ENCODE results near the gene KSR1.
"Not testable (repeated sequence)": the region's sequence is repeated elsewhere in the genome, so short reads cannot be mapped to it uniquely, and the experiment has no call there.

The KSR1 gene

DNA sequence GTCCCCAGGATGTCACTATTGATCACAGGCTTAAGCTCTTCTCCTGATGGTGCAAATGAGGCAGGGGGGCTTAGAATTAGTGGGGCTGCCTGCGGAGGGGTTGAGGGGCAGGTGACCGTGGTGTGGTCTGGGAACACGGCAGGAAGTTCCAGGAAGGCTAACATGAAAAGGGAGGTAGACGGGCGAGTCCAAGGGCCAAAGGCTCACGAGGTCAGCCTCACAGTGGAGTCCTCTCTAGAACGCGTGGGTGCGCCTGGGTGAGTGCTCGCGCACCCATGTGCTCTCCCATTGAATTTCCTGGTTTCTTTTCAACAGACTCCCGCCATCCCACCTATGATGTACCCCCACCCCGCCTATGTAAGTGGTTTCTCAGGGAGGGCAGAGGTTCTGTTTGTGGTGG, 190.0 kb downstream of the KSR1 start:
- no peak for DNase-seq

DNA sequence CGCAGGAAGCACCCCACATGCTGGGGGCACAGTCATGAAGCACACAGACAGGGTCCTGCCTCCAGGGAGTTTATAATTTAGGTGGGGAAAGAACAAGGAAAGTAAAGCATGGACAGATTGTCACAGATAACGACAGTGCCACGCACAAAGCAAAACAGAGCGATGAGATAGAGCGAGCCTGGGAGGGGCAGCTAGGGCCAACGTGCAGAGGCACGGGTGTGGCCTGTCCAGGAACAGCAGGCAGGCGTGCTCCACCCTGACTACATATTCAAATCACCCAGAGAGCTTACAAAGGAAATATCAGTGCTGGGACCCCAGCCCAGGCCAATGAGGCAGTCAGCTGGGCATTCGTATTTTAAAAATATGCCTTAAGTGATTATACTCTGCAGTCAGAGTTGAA, 191.5 kb downstream of the KSR1 start:
- DNase-seq = no peak

DNA sequence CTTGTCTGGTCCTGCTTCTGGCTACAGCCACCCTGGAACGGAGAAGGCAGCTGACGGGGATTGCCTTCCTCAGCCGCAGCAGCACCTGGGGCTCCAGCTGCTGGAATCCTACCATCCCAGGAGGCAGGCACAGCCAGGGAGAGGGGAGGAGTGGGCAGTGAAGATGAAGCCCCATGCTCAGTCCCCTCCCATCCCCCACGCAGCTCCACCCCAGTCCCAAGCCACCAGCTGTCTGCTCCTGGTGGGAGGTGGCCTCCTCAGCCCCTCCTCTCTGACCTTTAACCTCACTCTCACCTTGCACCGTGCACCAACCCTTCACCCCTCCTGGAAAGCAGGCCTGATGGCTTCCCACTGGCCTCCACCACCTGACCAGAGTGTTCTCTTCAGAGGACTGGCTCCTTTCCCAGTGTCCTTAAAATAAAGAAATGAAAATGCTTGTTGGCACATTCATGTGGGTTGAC, 192.9 kb downstream of the KSR1 start:
- not testable (repeated sequence) for DNase-seq

DNA sequence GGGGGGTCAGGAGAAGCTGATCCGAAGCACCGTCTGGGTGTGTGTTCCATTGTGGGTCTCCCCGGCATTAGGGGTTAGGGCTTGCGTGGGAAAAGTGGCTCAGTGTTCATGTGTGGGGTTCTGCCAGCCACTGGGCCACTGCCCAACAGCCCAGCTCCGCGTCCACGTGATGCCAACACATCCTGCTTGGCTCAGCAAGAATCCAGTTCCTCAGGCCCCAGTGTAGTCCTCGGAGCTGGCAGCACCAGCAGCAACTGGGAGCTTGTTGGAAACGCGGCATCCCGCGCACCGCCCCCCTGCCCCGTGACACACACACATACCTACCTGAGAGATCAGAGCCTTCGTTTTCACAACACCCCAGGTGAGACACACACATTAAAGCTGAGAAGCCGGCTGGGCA, 193.7 kb downstream of the KSR1 start:
- no peak for DNase-seq

DNA sequence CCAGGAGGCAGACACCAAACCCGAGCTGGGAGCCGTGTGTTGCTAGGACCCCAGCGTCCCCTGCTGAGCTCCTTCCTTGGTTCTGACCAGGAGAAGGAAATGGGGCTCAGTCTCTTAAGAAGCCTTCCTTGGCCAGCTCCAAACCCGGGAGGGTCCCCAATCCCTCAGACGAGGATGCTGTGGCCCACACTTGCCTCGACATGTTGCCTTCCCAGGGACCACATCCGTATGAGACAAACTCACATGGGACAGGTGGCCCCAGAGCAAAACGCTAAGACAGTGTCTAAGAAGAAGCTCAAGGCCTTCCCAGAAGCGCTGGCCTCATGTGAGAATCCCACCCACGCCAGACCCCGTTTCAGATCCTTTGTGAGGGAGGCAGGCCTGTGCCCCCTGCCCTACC, 194.6 kb downstream of the KSR1 start:
- DNase-seq = no peak

DNA sequence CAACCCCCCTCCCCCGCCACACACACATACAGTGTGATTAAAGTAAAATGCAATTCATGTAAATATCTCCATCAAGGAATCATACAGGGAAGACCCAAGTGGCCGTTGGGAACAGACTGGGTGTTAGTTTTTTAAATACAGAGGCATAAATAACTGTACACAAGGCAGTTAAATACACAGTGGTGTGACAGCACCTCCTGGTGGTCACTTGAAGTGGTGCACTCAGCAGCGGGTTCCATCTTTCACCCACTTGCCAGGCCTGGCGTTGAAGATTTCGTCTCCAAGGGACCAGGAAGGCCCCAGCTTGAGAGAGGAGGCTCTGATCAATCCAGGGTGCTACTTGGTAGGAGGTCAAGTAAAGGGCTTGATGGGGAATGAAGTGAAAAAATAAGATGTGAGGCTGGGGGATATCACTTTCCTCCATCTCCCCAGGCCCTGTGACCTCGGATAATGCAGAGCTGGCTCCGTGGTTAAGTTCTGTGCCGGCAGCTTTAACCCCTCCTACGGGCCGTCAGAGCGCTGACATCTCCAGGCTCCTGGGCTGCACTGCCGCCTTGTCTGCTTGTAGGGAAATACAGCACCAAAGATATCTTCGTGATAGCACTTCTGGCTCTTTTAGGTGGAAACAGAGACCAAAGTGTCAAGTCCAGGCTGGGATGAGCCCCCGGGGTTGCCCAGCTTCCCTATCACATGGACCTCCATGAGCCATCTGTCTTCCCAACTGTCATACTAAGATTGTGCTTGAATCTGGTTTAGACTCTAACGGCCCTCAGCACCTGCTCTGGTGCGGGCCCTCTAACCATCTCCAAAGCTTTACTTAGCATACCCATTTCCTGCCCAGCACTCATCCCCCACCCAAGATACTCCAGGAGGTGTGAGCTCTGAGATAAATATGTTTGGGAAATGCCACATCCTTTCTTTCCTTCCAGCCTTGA, 195.4 kb downstream of the KSR1 start:
- DNase-seq = peak; percentile 72 to 74

DNA sequence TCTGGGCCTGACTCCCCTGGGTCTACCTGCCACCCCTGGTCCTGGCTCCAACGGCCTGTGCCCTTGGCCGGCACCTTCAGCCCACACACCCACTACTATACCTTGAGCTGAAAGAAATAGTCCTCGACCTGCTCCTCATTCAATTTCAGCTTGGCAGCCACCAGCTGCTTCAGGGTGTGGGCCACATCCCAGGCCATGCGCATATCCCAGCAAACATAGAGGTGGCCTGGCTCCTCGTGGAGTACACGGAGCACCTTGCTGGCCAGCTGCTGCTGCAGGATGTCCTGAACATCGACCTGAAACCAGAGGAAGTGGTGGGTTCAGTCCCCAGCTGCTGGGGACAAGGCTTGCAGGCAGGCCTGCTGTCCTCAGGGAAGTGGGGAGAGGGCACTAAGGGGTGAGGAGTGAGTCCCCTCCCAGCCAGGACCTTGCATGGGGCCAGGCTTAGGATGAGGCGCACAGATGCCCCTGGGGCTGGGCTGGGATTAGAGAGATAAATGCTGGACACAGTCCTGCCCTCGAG, 197.3 kb downstream of the KSR1 start:
- DNase-seq = not testable (repeated sequence)

DNA sequence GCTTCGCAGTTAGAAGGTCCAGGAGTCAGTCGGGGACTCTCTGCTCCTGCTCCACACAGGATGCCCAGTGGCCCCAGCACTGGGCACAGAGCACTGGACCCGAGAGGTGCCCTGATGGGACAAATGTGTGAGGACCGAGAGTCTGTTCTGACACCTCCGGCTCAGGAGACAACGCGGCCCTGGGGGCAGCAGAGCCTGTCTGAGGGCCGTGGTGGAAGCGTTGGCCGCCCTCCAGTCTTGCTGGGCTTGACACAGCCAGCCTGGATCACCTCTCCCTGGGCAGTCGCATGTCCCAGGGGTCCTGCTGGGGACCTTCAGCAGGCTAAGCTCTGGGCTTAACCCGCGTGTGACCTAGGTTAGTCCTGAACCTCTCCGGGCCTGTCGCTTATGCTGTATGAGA, 197.9 kb downstream of the KSR1 start:
- DNase-seq = no peak

DNA sequence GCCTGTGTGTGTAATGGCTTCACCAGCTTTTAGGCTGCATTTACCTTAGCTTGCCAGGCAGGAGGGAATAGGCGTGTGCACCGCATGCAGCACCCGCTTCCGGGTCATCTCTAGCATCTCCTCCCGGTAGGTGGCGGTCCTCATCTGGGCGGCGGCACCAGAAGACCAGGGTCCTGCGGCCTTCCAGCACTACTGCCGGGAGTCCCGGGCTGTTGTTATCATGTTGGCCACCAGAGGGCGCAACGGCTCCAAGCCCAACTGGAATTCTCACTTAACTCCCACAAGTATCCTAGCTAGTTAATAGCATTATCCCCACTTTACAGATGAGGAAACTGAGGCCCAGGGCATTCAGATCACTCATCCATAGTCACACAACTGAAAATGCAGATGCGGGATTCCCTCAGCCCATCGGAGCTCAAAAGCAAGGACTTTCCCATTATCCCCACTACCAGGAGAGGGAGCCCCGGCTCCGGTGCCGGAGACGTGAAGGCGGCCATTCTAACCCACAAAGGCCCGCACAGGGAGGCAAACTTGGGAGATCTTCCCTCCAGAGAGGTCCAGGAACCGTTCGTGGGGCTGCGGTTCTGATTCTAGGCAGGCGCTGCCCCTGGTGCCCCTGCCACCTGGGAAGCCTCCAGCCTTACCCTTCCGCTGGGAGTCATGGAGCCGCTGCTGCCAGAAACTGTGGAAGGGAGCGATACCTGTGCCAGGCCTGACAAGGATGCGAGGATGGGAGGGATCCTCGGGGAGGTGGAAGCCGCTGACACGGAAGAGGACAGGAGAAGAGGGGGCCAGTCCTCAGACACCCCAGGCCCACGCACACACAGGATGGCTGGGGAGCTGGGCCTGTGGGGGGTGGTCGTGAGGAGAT, 198.6 kb downstream of the KSR1 start:
- peak; percentile 69 to 72 for DNase-seq

DNA sequence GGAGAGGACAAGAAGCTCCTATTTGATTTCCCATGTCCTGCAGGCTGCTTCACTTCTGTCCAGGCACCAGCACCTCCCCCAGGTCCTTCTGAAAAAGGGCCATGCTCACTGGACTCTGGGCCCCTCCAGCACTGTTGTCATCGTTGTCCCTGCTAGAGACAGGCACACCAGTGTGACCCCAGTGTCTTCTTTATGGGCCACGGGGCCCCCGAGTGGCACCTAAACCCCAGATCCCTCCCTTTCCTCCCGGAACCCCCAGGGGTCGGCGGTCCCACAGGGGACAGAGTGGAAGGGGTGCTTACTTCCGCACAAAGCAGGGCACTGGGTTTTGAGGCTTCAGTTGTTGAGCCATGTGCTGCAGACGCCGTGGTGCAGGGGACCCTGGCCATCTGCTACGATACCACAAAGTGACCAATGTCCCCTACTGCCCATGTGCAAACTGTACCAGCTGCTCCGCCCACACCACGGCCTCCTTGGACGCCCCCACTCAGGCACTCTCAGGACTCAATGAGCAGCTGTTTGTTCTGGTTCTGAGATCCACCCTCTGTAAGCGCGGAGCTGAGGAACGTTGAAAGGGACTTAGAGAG, 199.4 kb downstream of the KSR1 start:
- DNase-seq = not testable (repeated sequence)

DNA sequence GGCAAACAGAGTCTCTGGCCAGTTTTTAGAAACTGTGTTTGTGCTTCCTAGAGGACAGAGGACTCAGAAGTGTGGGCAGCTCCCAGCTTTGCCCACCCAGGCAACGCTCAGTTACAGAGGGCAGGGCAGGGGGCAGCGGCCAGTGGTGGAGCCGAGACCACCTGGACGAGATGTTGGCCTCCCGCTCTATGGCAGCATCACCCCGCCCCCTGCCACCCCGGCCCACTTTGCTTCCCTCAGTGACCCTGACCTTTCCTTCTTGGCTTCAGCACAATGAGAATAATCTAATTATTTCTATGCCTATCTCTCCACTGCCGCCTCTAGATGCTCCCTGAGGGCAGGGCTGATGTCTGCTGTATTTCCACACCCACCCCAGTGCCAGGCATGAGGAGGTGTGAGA, 200.4 kb downstream of the KSR1 start:
- not testable (repeated sequence) for DNase-seq

DNA sequence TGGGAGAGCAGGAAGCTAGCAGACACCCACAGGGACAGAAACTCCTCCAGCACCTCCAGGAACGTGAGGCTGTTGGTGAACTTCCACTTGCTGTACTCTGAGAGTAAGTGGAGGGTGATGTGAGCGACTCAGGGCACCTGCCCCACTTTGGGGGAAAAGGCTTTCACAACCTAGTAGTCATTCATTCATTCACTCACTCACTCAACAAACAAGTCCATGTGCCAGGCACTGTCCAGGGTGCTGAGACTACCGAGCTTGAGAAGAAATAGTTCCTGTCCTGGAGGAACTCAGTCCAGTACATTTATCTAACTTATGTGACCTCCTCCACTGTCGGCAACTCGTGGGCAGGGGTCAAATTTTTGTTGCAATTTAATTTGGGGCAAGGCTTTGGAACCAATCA, 201.4 kb downstream of the KSR1 start:
- no peak for DNase-seq

DNA sequence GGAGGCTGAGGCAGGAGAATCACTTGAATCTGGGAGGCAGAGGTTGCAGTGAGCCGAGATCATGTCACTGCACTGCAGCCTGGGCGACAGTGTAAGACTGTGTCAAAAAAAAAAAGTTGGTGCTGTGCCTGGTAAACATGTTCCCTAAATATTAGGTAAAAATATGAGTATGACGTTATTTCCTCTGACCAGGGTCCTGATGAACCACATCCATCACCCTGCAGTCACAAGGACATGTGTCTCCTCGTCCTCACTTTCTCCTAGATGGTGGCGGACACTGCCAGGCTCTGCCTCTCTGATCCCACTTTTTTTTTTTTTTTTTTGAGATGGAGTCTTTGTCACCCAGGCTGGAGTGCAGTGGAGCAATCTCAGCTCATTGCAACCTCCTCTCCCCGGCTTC, 203.4 kb downstream of the KSR1 start:
- DNase-seq = no peak

DNA sequence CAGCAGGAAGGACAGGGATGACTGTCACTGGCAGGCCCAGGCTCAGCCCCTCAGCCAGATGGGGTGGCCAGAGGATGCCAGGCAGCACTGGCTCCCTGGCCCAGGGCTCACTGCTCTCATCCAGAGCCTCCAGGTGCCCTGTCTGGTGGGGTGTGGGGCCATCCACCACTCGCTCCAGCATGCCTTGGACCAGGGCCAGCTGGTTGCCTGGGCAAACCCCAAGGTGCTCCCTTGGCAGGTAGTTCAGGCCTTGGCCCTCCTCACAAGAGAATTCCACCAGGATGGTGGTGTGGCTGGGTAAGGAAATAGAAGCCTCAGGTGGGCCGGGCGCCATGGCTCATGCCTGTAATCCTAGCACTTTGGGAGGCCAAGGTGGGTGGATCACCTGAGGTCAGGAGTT, 204.2 kb downstream of the KSR1 start:
- DNase-seq = no peak

DNA sequence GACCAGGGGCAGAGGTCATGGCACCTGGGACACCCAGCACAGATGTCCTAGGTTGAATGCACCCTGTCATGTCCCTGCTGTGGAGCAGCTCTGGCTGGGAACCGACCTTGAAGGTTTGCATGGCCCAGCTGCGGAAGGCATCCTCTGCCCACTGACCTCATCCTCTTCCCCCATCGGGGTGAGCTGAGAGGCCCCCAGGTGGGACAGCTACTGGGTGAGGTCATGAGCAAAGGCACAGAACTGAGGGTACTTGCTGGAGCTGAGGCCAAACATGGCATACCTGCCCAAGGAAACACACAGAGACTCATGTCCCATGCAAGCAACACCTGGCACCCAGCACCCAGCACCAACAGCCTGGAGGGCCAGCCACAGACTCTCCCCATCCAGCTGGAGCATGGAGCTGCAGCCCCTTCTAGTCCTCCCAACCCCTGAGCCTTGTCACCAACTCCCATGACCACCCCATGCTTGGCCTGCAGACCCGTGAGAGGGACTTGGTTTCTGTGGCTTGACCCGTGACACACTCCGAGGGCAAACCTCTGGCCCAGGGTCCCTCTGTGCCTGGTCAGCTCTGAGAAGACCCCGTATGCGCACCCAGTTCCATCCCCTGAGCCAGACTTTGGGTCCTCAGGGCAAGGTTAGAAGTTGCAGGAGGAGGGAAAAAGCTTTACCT, 207.8 kb downstream of the KSR1 start:
- no peak for DNase-seq

DNA sequence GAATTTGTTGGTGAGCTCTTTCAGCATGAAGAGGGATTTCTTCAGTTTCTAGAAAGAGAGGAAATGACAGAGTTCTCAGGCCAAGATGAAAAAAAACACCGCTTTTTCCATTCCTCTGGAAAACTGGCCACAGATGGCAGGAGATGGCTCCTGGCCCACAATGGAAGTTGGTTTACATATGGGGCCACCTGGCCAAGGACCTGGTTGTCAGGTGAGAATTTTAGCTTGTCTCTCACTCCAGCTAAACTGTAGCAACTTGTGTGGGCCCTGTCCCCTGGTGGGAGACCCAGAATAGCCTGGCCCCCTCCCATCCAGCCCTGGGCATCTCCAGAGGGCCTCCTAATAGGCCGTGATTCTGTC, 208.3 kb downstream of the KSR1 start:
- no peak for DNase-seq

DNA sequence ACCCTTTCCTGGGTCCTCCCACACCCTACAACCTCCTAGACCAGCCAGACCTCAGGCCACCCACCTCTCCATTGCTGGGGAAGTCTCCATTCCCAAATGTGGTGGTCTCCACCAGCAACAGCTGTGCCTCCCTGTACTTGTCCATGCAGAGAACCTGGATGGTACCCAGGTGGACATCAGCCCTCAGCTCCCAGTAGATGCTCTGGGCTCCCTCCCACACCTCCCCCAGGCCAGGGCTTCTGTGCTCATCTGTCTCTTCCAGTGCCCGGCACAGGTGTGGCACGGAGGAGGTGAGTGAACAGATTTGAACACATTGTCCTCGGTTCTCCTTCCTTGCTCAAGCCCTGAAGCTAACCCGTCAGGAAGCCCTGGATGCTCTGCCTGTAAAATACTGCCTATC, 209.3 kb downstream of the KSR1 start:
- no peak for DNase-seq

DNA sequence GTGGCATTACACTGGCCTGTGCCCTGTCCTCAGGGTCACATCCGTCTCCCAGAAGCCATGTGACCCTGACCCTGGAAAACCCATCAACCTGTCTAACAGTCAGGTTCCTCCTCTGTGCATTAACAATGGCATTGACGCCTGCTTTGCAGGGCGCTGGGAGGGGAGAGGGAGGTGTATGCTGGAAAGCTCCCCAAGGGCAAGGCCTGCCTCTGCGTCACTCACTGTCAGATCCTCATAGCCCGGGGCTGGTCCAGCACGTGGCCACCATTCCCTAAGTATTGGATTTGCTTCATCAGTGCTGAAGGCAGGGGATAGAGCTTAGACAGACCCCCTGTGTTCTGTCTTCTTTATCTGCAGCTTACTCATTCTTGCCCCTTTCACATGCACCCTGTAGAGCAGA, 210.0 kb downstream of the KSR1 start:
- not testable (repeated sequence) for DNase-seq

DNA sequence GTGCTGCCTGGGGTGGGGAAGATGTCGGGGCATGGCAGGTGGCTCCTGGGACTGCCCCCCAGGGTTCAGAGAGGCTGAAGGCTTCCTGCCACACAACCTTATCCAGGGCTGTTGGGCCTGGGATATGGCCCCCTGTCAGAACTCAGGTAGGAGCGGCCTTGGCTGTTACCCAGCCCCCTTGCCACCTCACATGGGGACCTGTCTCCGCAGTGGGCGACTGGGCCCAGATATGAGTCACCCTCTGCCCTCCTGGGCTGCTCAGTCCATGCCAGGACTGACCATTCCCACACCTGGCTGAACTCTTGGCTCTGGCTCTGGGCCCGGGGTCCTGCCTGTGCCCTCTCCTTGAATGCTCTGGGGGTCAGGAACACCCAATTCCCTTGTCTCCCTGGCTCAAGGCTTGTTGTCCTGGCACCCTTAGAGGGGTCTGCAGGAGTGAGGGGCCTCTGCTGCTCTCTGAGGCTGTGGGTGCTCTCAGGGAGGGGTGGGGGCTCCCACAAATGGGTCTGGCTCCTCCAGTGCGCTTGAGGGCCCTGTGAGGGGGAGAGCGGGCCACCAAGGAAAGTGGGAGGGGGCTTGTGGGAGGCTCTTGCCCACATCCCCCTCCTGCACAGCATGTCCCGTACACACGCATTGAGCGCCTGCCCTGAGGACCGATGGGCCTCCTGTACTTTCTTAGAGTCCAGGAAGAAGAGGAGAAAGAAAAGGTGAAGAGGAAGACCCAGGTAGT, 210.7 kb downstream of the KSR1 start:
- DNase-seq = no peak

DNA sequence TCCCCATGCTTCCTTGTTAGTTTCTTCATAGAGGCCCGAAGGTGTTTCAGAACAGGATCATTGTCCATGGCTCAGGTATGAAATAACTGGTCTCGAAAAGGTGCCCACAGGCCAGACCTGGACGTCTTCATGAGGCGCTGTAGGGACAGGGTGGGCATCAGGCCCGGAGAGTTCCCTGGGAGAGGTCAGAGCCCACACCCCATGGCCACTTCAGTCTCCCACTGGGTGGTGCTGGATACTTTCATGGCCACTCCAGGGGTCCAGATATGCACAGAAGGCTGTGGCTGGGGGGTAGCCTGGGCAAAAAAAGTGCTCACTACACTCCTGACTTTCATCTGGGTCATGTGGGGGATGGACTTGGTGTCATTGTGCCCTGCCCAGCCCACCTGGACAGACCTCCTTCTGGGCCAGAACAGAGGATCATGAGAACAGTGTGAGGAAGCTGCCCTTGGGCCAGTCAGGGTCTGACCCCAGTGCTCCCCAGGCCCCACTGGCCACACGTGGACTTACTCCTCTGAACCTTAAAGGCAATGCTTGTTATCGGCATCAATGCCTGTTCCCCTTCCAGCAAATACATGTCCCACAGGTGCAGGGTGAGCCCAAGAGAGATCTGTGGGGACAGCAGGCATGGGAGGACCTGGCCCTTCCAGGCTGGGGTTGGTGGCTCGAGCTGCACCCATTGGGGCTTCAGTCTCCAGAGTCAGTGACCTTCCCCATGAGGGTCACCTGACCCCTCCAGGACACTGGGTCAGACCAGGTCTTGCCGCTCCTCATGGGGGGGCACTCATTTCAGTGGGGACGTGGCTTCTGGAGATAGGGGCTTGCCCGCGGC, 211.6 kb downstream of the KSR1 start:
- no peak for DNase-seq

DNA sequence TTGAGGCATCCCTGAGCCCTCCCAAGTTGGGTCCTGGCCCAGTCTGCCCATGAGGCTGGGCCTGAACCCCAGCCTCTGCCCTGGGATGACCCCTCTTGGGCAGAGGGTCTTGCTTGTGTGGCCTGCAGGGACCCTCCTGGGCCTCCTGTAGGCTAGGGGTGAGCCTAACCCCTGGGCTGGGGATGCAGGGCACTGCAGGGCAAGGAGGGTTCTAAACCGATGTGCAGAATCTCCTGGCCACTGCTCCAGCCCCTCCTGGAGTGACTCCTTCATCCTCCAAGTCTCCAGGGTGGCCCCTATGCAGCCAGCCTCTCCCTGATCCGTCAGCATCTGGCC, 212.2 kb downstream of the KSR1 start:
- no peak for DNase-seq
